ENCODE measurements around the gene MBNL3. TPM values are rescaled to one million over a fixed set of nuclear protein-coding genes. Genes with fewer than 3 reads are reported as not detected.

Gene MBNL3
- total RNA-seq, 1 experiment from 2014 or later: 0.39 TPM

DNA sequence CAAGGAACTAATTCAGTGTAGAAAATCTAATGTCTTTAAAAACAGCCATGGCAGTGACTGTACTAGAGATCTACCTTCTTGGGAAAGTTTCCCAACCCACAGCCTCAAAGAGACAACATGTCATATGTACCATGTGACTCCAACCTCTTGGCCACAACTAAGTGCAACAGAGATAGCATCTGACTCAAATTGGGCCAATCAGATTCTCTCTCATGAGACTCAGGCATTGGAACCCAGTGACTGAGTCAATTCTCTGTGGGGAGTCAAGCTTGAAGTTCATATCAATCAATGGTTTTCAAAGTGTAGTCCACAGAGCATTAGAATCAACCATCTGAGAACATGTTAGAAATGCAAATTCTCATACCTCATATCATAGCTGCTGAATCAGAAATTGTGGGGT, 123.3 kb downstream of the MBNL3 start:
- in situ Hi-C loops (cut with HindIII; ENCODE audit: low pct_unique_long_range_greater_than_20kb, low sequenced_read_pairs) (no loop called here), intact Hi-C loops (cut with micrococcal nuclease; ENCODE audit: unreplicated experiment) (no loop called here)
- no peaks in the 10 kb centered on the region for H3K9me3 ChIP-seq (ENCODE audit: control insufficient read depth, insufficient read depth, low read depth, low read length)
- ATAC-seq (no peak), DNase-seq (ENCODE audit: low read depth, low spot score) (no peak)
- H3K27me3 ChIP-seq (ENCODE audit: control insufficient read depth, insufficient read depth, low read length): no peaks in the 10 kb centered on the region; the same call in 1 of the 2 replicates
- no peaks in the 10 kb centered on the region for H3K4me1 ChIP-seq (ENCODE audit: control insufficient read depth, insufficient read depth, low read length)
- ChIA-PET CTCF (no interaction called here), POLR2A (no interaction called here)
- no peaks in the 10 kb centered on the region for H3K36me3 ChIP-seq (ENCODE audit: control insufficient read depth, insufficient read depth, low read length)
- TF ChIP-seq, protein P1, sequence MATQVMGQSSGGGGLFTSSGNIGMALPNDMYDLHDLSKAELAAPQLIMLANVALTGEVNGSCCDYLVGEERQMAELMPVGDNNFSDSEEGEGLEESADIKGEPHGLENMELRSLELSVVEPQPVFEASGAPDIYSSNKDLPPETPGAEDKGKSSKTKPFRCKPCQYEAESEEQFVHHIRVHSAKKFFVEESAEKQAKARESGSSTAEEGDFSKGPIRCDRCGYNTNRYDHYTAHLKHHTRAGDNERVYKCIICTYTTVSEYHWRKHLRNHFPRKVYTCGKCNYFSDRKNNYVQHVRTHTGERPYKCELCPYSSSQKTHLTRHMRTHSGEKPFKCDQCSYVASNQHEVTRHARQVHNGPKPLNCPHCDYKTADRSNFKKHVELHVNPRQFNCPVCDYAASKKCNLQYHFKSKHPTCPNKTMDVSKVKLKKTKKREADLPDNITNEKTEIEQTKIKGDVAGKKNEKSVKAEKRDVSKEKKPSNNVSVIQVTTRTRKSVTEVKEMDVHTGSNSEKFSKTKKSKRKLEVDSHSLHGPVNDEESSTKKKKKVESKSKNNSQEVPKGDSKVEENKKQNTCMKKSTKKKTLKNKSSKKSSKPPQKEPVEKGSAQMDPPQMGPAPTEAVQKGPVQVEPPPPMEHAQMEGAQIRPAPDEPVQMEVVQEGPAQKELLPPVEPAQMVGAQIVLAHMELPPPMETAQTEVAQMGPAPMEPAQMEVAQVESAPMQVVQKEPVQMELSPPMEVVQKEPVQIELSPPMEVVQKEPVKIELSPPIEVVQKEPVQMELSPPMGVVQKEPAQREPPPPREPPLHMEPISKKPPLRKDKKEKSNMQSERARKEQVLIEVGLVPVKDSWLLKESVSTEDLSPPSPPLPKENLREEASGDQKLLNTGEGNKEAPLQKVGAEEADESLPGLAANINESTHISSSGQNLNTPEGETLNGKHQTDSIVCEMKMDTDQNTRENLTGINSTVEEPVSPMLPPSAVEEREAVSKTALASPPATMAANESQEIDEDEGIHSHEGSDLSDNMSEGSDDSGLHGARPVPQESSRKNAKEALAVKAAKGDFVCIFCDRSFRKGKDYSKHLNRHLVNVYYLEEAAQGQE (IDR thresholded peaks at IDR 0.05; ENCODE audit: insufficient read depth in 1 of 2, low read depth in 2 of 2, low read length in 1 of 2): no peak
- H3K27ac ChIP-seq (ENCODE audit: low read length): no peak overlapping the region
- BruUV-seq (replicated peaks): no TSS peak
- no peak overlapping the region for H3K4me3 ChIP-seq (ENCODE audit: low read depth in 2 of 2, low read length in 2 of 2)

DNA sequence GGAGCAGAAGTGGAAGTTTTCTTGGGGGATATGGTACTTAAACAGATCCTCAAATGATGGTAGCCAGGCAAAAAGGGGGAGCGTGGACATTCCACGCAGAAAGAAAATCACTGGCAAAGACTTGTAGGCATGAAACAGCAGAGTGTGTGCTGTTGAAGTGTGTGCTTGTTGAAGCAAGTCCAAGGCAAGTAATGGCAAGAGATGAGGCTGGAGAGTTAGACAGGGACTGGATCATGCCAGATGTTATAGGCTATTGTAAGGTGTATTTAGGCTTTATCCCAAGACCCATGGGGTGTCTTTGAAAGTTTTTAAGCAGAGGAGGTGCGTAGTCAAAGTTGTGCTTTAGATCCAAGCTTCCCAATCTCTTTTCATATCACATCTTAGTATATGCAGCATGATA, 124.5 kb downstream of the MBNL3 start:
- Histone ChIP-seq H3K27ac (ENCODE audit: low read length) (no peak overlapping the region), H3K4me3 (ENCODE audit: low read depth in 2 of 2, low read length in 2 of 2) (no peak overlapping the region), H3K4me1 (ENCODE audit: control insufficient read depth, insufficient read depth, low read length) (no peaks in the 10 kb centered on the region), H3K9me3 (ENCODE audit: control insufficient read depth, insufficient read depth, low read depth, low read length) (no peaks in the 10 kb centered on the region), H3K27me3 (ENCODE audit: control insufficient read depth, insufficient read depth, low read length) (no peaks in the 10 kb centered on the region; the same call in 1 of the 2 replicates), H3K36me3 (ENCODE audit: control insufficient read depth, insufficient read depth, low read length) (no peaks in the 10 kb centered on the region)
- intact Hi-C loops (cut with micrococcal nuclease; ENCODE audit: unreplicated experiment): no loop called here
- ChIA-PET POLR2A (no interaction called here), CTCF (interaction anchor here (0.8 kb wide), 1 partner anchor 332 kb away, joined by 5 read pairs; no protein-coding TSS in a partner anchor)
- in situ Hi-C loops (cut with HindIII; ENCODE audit: low pct_unique_long_range_greater_than_20kb, low sequenced_read_pairs): no loop called here
- no peak for ATAC-seq
- no TSS peak for BruUV-seq (replicated peaks)
- DNase-seq (ENCODE audit: low read depth, low spot score): no peak
- no peak for TF ChIP-seq SIN3A (IDR thresholded peaks at IDR 0.05; ENCODE audit: borderline replicate concordance, insufficient read depth, low read depth, low read length)

DNA sequence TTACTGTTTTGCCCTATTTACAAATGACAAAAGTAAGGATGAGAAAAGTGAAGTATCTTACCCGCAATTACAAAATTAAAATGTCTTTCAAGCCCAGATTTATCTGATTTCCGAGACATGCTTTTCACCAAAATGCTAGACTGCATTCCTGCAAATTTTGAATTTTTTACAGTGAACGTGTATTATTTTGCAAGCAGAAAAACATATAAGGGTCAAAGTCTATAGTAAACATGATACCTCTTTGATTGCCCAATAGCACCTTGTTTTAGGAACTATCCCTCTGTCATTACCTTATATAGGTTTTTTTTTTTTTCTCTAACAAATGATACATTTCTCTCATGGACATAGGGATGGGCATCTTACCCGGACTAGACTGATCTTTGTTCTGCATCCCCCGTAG, 135.4 kb downstream of the MBNL3 start:
- H3K9me3 ChIP-seq (ENCODE audit: control insufficient read depth, insufficient read depth, low read depth, low read length): no peaks in the 10 kb centered on the region
- BruUV-seq (replicated peaks): no TSS peak
- in situ Hi-C loops (cut with HindIII; ENCODE audit: low pct_unique_long_range_greater_than_20kb, low sequenced_read_pairs): no loop called here
- intact Hi-C loops (cut with micrococcal nuclease; ENCODE audit: unreplicated experiment): no loop called here
- TF ChIP-seq SIN3A (IDR thresholded peaks at IDR 0.05; ENCODE audit: borderline replicate concordance, insufficient read depth, low read depth, low read length) (no peak), POLR2AphosphoS5 (IDR thresholded peaks at IDR 0.05; ENCODE audit: low read depth, low read length) (no peak), TCF7L2 (IDR thresholded peaks at IDR 0.05; ENCODE audit: low read depth, low read length) (no peak)
- TF ChIP-seq, protein P1 (IDR thresholded peaks at IDR 0.05; ENCODE audit: insufficient read depth in 1 of 2, low read depth in 2 of 2, low read length in 1 of 2): no peak
- TF ChIP-seq, protein P2, sequence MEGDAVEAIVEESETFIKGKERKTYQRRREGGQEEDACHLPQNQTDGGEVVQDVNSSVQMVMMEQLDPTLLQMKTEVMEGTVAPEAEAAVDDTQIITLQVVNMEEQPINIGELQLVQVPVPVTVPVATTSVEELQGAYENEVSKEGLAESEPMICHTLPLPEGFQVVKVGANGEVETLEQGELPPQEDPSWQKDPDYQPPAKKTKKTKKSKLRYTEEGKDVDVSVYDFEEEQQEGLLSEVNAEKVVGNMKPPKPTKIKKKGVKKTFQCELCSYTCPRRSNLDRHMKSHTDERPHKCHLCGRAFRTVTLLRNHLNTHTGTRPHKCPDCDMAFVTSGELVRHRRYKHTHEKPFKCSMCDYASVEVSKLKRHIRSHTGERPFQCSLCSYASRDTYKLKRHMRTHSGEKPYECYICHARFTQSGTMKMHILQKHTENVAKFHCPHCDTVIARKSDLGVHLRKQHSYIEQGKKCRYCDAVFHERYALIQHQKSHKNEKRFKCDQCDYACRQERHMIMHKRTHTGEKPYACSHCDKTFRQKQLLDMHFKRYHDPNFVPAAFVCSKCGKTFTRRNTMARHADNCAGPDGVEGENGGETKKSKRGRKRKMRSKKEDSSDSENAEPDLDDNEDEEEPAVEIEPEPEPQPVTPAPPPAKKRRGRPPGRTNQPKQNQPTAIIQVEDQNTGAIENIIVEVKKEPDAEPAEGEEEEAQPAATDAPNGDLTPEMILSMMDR (IDR thresholded peaks at IDR 0.05): no peak
- H3K4me3 ChIP-seq (ENCODE audit: low read depth in 2 of 2, low read length in 2 of 2): no peak overlapping the region
- CTCF ChIA-PET: interaction anchor here (0.7 kb wide), 1 partner anchor 11 kb away, joined by 8 read pairs; no protein-coding TSS in a partner anchor
- POLR2A ChIA-PET: no interaction called here
- ATAC-seq: no peak
- H3K4me1 ChIP-seq (ENCODE audit: control insufficient read depth, insufficient read depth, low read length): no peaks in the 10 kb centered on the region
- no peaks in the 10 kb centered on the region for H3K27me3 ChIP-seq (ENCODE audit: control insufficient read depth, insufficient read depth, low read length)
- no peak overlapping the region for H3K27ac ChIP-seq (ENCODE audit: low read length)
- DNase-seq (ENCODE audit: low read depth, low spot score): no peak
- no peaks in the 10 kb centered on the region for H3K36me3 ChIP-seq (ENCODE audit: control insufficient read depth, insufficient read depth, low read length)
